GM19351 (cell line): ENCODE results near the gene SP110.
A peak's percentile ranks its signal among the peaks of the same experiment; 100 is the strongest.
"Not testable (repeated sequence)": the region's sequence is repeated elsewhere in the genome, so short reads cannot be mapped to it uniquely, and the experiment has no call there.

Experiments
- ATAC-seq: cut with Tn5 transposase; IDR thresholded peaks from one replicate; pipeline ENCODE4 v1.9.1; 2021; ENCODE audit warnings: mild to moderate bottlenecking, moderate library complexity; ENCODE audit not compliant: unreplicated experiment

The SP110 gene

DNA sequence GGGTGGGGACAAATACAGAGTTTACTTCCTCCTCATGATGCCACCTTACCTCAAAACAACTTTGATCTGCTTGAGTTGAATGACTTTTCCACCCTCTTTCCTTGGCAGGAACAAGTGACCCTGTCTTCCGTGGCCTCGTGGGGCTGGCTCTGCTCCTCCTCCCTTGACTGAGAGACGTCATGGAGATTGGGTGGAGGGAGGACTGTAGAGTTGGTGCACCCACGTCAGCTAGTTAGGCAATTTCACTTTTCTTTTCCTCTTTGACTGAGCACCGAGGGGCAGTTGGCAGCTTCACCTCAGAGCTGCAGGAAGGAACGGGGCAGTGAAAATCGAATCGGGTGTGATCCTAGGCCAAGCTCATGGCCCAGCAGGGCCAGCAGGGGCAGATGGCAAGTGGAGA, 5.7 kb upstream of the SP110 start, which contains the start of gene SP140:
Gene SP140, plus strand, starts transcription at position 251 of the 400 bp plus-strand sequence. Its CDS starts 109 bp downstream, at position 360.
- ATAC-seq, result peak; percentile 70

DNA sequence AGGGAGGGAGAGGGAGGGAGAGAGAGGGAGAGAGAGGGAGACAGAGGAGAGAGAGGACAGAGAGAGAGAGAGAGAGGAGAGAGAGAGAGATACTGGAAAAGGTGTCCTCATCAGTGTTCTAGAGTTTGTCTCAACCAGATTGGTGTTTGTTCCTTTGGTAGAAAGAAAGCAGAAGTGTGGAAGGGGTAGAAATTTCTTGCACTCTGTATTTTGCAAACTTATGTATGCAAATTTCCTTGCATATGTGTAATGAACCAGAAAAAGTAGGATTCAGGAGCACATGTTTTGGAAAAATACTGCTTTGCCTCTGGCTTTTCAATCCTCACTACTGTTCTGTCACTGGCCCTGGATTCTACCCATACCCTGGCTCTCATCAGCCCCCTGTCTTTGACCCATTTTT, 4.7 kb upstream of the SP110 start:
- no peak for ATAC-seq

DNA sequence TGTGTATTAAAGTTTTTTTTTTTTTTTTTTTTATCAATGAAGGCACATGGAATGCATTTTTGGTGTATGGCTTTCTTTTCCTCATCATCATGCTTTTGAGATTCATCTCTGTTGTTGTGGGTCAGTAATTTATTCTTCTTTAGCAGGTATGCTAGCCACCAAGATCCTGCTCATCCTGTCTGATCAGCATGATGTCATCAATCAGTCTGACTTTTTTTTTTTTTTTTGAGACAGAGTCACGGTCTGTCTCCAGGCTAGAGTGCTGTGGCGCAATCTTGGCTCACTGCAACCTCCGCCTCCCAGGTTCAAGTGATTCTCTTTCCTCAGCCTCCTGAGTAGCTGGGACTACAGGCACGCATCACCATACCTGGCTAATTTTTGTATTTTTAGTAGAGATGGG, 3.0 kb upstream of the SP110 start:
- ATAC-seq, result not testable (repeated sequence)

DNA sequence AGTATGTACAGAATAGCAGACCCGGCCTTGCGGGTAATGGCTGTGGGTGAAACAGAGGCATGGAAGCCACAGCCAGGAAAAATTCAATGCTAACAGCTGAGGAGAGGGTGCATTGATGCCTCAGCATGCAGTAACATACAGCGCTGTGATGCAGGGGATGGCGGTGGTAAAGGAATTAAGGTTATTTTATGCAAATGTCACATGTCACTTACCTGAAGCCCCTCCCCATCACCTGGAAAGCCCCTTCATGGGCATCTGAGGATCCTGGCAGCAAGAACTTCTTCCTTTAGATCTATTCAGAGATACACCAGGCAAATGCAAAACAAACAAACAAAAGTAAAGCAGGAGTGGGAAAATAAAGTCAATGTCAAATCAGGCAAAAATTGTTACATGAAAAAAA, 1.7 kb upstream of the SP110 start:
- no peak for ATAC-seq

DNA sequence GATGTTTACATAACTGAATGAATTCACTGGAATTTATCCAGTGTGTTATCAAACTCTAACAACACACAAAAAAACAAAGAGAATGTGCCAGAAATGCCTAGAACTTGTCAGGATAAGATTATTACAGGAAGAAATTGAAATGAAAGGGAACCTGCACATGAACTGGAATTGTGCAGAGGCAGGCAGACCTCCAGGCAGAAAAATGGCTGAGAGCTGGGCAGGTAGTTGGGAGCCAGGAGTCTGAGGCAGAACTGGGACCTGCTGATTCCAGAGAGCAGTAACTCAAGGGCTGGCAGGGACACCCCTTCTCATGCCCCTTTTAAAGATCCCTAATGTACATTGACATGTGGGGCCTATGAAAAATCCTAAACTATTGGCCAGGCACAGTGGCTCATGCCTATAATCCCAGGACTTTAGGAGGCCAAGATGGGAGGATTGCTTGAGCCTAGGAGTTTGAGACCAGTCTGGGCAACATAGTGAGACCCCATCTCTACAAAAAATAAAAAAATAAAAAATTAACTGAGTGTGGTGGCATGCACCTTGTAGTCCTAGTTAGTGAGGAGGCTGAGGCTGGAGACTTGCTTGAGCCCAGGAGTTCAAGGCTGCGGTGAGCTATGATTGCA, 674 bp upstream of the SP110 start:
- ATAC-seq, result no peak

DNA sequence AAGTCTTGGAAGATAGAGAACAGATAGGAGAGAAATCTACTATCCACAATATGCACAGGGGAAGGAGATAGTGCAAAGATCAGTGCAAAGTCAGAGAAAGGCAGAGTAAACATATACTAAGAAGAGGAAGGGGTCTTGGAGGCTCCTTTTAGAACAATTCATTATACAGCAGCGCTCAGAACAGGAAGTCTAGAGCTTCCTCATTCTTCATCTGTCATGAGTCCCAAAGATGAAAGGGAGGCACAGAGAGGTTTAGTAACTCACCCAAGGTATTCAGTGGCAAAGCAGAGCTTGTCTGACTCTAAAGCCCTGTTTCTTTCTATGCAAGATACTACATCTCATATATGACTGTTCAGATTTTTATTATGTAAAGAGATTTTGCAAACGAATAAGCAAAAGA, 1.4 kb downstream of the SP110 start:
- ATAC-seq, result no peak

DNA sequence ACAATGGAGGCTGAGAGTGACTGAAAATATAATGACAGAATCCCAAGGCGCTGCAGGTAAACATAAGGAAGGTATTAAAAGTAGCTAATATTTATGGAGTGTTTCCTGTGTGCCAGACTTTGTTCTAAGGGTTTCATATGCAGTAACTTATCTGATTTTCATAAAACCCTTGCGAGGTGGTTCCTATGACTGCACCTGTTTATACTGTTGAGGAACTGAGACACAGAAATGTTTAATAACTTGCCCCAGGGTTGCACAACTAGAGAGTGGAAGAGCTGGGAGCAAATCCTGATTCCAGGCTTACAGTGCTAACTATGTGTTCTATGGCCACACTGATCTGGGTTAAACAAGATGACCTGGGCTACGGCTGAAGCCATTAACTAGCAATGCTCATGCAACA, 2.4 kb downstream of the SP110 start:
- ATAC-seq, result peak; percentile 44

DNA sequence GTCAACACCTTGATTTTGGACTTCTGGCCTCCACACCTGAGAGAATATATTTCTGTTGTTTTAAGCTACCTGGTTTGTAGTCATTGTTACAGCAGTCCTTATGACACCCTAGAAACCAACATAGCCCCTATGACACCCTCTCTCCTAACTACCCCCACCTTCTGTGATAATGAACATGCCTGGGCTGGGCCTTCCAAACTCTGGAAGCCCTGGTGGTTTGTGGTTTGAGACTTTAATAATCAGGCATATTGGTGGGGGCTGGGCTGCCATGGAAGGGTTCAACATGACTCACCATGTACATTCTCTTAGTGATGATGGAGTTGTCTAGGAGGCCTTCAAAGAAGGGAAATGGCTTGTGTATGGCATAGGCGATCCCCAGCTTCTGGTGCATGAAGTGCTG, 3.3 kb downstream of the SP110 start:
- ATAC-seq, result no peak

DNA sequence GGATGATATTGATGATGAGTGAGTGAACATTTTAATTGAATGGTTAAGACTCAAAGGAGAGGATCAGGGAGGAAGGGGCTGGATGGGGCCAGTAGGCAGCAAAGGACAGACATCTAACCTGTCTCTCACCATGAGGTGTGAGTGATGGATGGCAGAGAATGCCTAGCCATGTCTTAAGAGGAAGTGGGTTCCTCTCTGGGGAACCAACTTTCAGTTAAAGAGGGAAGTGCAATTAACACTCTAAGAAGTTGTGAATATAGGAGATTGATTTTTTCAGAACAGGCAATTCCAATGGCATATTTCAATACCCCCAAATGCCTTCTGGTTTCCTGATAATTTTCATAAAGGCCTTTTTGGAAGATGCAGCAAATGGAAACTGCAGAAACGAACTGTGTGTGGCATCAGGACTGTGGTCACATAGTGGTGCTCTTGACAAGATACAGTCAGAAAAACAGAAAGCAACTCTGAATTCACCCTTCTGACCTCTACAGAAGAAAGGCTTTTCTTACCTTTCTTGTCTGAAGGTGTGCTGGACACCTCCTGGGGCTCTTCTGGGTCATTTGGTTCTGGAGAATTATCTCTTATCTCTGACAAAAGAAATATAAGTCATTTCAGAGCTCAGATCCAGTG, 10.2 kb downstream of the SP110 start:
- peak; percentile 48 for ATAC-seq

DNA sequence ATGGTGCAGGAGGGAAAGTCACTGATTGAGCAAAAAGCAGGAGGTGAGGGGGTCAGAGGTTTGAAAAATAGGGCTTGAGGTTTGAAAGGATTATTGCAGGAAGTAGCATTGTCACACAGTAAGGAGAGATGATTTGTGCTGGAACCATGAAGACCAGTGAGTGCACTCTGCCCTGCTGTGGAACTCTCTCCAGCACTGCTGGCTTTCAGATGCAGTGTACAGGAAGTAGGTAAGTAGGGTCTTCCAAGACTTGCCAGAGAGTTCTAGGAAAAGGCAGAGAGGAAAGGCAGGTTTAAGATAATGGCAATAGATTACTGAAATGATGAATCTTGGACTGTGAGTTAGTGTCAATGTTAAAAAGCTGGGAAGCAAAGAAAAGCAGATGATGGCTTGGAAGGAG, 11.2 kb downstream of the SP110 start:
- ATAC-seq, result no peak

DNA sequence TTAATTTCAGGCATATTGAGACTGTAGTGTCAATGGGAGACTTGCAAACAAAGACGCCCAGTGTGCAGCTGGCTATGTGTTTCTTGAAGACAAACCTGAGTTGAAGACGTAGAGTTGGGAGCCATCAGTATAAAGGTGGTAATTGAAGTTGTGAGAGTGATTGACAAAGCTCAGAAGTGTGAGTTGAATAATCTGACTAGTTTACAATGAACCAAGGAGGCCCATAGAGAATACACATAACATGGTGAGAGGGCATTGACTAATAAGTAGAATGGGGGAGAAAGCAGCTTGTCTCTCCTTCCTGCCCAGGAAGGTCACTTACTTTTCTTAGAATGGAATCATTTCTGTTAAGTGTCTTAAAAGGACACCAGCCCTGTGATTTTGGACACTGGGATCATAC, 14.1 kb downstream of the SP110 start:
- peak; percentile 21 for ATAC-seq

DNA sequence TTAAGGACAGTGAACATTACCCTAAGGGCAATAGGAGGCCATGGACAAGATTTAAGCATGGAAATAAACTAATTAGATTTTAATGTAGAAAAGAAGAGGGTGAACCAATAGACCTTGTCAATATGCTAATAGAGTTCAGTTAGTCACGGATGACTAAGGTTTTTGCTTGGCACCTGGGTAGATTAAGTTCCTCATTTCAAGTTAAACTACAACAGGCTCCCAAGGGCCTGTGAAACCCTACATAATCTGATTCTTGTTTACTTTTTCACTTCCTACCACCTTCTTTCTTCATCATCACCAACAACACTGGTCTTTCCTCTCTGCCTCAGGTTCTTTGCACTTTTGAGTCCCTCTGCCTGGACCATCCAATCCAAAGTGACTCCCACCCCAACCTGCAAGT, 14.8 kb downstream of the SP110 start:
- peak; percentile 38 for ATAC-seq

DNA sequence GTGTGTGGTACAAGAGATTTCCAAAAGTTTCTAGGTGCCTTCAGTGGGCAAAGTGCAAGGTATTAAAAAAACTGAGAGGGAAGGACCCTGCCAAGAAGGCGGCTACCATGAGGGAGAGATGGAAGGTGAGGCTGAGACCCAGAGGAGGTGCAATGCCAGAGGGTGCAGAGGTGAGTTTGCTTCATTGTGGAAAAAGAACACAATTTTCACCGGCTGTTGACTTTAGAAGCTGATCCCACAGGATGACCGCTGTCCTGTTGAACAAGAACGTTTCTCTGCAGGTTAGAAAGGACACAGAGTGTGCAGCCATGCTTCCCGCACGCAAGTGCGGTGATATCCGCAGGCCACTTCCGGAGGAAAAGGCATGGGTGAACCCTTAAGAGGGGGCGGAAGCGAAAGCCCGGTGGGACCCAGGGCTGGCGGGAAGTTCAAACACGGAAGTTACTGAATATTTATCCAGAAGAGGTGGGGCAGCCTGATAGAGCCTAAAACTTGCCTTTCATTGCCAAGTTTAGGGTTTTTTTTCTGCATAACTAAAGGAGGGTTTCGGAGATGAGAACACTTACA, 16.6 kb downstream of the SP110 start:
- peak; percentile 53 for ATAC-seq

DNA sequence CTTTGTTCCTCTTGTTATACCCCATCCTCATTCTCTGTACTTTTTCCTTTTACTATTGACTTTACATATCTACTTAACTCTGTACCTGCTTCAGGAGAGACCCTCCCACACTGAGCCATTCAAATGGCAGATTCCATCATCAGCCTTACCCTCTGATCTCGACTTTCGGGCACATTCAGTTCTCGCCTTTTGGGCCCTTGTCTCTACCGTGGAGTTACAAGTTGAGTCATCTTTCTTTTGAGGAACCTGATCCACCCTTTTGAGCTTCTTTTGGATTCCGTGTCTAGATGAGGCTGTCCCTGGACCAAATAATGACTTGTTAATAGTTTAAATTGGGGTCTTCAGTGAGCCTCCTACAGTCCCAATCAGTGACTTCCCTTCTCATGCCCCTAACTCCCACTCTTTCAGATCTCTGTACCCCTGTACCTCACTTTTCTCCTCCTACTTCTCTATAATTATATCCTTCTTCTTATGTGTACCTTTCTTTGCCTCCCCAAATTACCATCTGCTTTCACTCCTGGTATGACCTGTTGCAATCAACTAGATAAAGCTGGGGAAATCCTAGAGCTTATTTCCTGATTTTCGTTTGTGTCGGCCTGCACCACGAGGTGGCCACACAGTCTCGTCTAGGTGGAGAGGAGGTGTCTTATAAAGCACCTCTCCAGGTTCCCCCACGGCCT, 17.2 kb downstream of the SP110 start:
- ATAC-seq, result peak; percentile 63

DNA sequence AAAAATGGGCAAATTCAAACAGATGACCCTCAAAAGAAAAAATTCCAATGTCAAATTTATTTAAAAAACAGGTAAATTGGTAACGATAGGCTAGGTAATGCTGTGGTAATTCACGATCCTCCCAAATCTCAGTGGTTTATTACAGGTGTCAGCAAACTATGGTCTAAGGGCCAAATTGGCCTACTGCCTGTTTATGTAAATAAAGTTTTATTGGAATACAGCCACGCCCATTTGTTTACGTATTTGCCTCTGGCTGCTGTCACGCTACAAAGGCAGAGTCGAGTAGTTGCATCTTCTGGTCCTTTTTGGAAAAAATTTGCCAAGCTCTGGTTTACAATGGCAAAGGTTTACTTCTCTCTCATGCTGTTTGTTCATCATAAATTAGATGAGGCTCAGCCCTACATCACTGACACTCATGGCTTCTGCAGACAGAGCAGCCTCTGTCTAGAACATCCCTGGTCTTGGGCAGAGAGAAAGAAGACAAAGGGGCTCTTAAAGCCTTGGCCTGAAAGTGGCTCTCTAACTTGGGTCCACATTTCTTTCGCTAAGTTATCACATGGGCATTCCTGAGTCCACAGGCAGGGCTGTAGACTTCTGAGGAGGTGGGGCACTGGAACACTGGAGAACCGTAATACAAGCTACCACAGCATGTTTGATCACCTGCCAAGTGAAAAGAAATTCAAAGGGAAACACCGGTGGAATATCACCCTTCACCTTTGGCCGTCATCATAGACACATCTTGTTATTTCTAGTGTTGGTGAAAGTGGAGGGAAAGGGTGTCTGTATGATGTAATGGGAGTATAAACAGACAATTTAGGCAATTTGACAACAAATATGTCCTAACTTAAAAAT, 34.8 kb downstream of the SP110 start:
- no peak for ATAC-seq

DNA sequence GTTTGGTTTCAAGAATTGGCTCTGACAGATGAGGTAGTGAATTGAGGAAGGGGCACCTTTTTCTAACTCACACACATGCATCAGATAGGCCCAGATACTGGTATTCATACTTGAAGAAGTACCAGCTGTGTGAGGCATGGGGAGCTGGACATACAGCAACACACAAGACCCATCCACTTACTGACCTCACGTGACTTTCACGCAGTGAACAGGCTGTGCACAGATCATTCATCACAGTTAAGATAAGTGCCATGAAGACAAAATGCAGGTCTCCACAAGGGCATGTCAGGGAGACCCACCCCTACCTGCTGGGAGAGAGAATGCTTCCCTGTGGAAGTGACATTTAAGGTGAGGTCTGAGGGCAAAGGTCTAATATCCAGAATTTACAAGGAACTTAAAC, 38.6 kb downstream of the SP110 start:
- ATAC-seq, result no peak

DNA sequence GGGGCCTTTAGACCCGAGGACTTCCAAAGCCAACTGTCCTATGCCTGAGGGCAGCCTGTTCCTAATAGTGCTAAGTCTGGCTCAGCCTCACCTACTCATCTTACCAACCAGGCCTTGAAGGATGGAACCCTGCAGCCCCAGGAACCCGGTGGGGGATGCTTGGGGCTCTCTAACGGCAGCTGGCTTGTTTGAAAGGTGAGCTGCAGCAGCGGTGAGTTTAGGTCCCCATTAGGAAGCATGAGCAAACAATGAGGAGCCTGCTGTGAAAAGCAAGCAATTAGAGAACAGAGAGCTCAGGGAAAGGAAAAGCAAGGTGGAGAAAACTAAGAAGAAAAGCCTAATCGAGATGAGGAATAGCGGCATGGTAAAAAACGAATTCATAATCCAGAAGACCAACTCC, 39.9 kb downstream of the SP110 start:
- no peak for ATAC-seq

DNA sequence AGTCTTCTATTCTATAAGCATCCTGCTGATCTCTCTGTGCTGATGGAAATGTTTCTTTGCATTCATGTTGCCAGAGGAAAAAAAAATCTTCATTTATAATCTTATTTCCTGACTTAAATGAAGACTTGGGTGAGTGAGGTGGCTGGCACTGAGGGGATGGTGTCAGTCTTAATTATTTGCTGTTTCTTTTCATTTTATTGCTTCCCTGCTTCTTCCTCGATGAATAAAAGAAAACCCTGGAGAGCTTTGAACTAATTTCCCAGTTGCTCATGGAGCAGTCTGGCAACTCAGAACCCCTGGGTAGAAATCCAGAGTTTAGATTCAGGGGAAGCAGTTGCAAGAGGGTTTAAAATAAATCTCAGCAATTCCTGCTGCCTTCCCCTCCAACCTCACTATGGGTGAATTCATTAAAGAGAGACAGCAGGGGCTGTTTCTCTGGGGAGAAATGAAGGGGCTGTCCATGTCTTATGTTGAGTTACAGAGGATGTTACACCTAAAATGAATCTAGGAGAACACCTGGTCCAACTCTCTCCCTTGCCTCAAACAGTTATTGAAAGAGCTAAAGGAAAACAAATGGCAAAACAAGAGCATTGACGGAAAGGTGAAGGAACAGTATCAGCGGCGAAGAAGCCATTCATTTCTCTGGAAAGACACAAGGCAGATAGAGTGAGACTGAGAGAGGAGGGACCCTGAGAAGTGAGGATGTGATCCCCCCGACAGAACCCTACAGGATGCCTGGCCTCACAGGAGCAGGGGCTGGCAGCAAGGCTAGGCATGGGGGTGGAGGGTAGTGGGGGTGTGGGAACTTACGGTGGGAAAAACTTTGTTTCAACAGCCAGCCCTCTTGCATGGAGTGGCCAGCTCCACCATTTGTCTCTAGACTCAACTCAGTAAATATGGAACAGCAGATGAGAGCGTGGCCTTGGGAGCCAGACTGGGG, 41.0 kb downstream of the SP110 start:
- ATAC-seq, result no peak

DNA sequence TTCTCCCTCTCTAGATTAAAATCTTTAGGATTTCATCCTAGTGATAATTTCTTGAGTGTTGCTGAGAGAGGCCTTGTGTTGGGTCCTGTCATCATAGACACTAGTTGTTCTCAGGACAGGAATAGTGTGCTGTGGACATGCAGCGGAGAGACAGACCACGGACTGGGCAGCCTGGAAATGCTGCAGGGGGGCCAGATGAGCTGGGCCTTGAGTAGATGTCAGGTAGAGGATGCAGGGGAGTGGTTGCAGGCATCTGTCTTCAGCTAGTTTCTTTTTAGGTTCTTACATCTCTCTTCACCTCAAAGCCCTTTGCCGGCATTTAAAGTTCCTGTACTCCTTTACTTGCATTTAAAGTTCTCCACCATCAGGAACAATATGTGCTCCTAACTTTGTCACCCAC, 42.8 kb downstream of the SP110 start:
- no peak for ATAC-seq

DNA sequence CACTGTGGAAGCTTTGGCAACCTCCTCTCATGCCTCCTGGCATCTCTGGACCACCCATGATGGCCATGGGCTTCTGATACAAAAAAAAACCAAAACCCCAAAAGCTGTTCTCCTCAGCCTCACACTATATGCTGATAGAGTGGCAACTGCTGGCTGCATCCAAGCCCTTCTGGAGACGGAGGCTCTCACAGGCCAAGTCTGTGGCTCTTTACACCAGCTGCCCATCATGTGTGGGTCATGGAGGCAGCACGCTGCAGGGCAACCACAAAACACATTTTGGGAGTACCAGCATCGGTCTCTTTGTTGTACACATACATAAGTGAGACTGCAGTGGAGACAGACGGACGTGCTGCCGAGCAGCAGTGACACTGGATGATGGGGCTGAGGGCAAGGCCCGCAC, 45.3 kb downstream of the SP110 start:
- ATAC-seq, result no peak
